SJCRH30 (cell line): ENCODE data around the gene IL1RAPL2. TPM values are rescaled to one million over a fixed set of nuclear protein-coding genes. Genes with fewer than 3 reads are reported as not detected.
"Not testable (repeated sequence)": the region's sequence is repeated elsewhere in the genome, so short reads cannot be mapped to it uniquely, and the experiment has no call there.

Experiments
- DNase-seq, 2 experiments: peaks; one replicate each; pipeline ENCODE4 v3.0.0-alpha.2; 2015 to 2020
- H3K27ac ChIP-seq: fragments of 250-450 bp; sonication (Bioruptor Pico); 2 replicates; pipeline ENCODE4 v1.5.1; 2020; ENCODE audit warnings: mild to moderate bottlenecking, moderate library complexity
- H3K27me3 ChIP-seq: fragments of 250-450 bp; sonication (Bioruptor Pico); 2 replicates; pipeline ENCODE4 v1.5.1; 2020; ENCODE audit warnings: mild to moderate bottlenecking, moderate library complexity
- H3K36me3 ChIP-seq: fragments of 250-450 bp; sonication (Bioruptor Pico); 2 replicates; pipeline ENCODE4 v1.5.1; 2020; ENCODE audit warnings: mild to moderate bottlenecking, moderate library complexity
- H3K4me1 ChIP-seq: fragments of 250-450 bp; sonication (Bioruptor Pico); 2 replicates; pipeline ENCODE4 v1.5.1; 2020; ENCODE audit warnings: mild to moderate bottlenecking, moderate library complexity
- H3K4me3 ChIP-seq: fragments of 250-450 bp; sonication (Bioruptor Pico); 2 replicates; pipeline ENCODE4 v1.5.1; 2020; ENCODE audit warnings: mild to moderate bottlenecking, moderate library complexity
- H3K9me3 ChIP-seq: fragments of 250-450 bp; sonication (Bioruptor Pico); replicated peaks from 2 replicates; pipeline ENCODE4 v1.5.1; 2020; ENCODE audit warnings: mild to moderate bottlenecking, moderate library complexity
- total RNA-seq: library from RNA; depleted of rRNA; stranded (reverse); fragments of >200 nt; shearing (Covaris generic); gene quantifications from 2 replicates; pipeline ENCODE4 v1.2.3, GENCODE V29; 2014

Gene IL1RAPL2
- total RNA-seq, 1 experiment from 2014 or later, result 0.06 TPM

GRCh38 chrX:105648732-105649131, 1082.7 kb downstream of the IL1RAPL2 start:
- DNase-seq, result no peak
- Histone ChIP-seq H3K27ac (no peak overlapping the region), H3K9me3 (no peaks in the 10 kb centered on the region), H3K4me3 (no peak overlapping the region), H3K27me3 (no peaks in the 10 kb centered on the region), H3K36me3 (no peaks in the 10 kb centered on the region), H3K4me1 (no peaks in the 10 kb centered on the region; the same call in 1 of the 2 replicates)

DNA sequence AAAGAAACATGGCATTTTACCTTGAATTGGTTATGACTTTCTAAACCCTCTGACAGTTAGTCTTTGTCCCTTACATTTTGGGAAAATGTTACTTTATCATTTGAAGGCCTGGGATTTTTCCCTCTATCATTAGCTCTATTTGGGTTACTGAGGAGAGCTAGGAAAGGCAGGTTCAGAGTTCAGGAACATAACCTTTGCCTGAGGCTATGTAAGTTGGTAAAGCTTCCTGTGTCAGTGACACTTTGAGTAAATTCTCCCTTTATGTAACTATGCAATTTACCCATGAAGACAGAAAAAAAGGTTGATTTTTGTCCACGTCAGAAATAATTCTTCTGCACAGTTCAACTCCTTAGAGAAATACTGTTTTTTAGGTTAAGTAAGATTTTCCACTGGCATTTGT, 1084.6 kb downstream of the IL1RAPL2 start:
- Histone ChIP-seq H3K27ac (no peak overlapping the region), H3K4me1 (no peaks in the 10 kb centered on the region; the same call in 1 of the 2 replicates), H3K27me3 (no peaks in the 10 kb centered on the region), H3K36me3 (no peaks in the 10 kb centered on the region), H3K4me3 (no peak overlapping the region), H3K9me3 (no peaks in the 10 kb centered on the region)
- DNase-seq, result no peak

- Histone ChIP-seq H3K4me3 (no peak overlapping the region), H3K36me3 (no peaks in the 10 kb centered on the region), H3K4me1 (no peaks in the 10 kb centered on the region; the same call in 1 of the 2 replicates), H3K9me3 (no peaks in the 10 kb centered on the region), H3K27ac (no peak overlapping the region), H3K27me3 (no peaks in the 10 kb centered on the region)
- no peak for DNase-seq
Observed at GRCh38 chrX:105650986-105651385, 1085.0 kb downstream of the IL1RAPL2 start.

DNA sequence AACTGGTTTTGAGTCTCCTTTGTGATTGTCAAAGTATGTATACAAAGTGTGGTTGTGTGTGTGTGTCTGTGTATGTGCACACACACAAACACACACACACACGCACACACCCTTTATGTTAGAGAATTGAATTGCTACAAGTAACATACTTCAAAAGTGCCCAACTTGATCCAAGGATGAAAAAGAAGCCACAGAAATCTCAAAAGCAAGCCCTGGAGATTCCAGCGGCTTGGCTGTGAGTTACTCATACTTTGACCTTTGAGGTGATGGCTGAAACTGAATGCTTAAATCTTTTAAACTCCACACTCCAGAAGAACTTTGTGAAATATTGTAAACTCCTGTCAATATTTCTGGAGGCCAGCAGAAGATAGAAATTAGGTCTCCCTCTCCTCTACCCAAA, 1087.9 kb downstream of the IL1RAPL2 start:
- DNase-seq, result no peak
- H3K36me3 ChIP-seq, result no peaks in the 10 kb centered on the region
- H3K27ac ChIP-seq, result no peak overlapping the region
- H3K27me3 ChIP-seq, result no peaks in the 10 kb centered on the region
- H3K4me3 ChIP-seq, result no peak overlapping the region
- no peaks in the 10 kb centered on the region for H3K9me3 ChIP-seq
- no peaks in the 10 kb centered on the region for H3K4me1 ChIP-seq

DNA sequence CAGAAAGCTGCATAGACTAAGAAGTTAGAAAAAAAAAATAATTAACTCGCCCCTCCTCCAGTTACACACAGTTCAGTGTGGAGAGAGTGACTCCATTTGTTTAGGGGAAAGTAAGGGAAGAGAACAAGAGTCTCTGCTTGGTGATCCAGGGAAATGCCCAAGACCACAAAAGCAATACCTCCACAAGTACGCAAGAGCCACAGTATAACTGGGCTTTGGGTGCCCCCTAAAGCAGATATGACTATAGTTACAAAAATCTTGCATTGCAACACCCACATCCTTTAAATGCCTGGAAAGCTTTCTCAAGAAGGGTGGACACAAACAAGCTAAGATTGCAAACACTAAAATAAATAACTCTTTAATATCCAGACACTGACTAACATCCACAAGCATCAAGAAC, 1092.1 kb downstream of the IL1RAPL2 start:
- Histone ChIP-seq H3K4me1 (no peaks in the 10 kb centered on the region), H3K27ac (no peak overlapping the region), H3K9me3 (no peaks in the 10 kb centered on the region), H3K36me3 (no peaks in the 10 kb centered on the region), H3K27me3 (no peaks in the 10 kb centered on the region), H3K4me3 (no peak overlapping the region)
- no peak for DNase-seq

- DNase-seq, result no peak
- Histone ChIP-seq H3K27me3 (no peaks in the 10 kb centered on the region), H3K4me1 (no peaks in the 10 kb centered on the region)
Observed at GRCh38 chrX:105662248-105662647, 1096.2 kb downstream of the IL1RAPL2 start.

GRCh38 chrX:105664243-105664642, 1098.2 kb downstream of the IL1RAPL2 start:
- Histone ChIP-seq H3K36me3 (no peaks in the 10 kb centered on the region), H3K9me3 (no peaks in the 10 kb centered on the region), H3K27me3 (no peaks in the 10 kb centered on the region), H3K4me1 (no peaks in the 10 kb centered on the region), H3K4me3 (no peak overlapping the region), H3K27ac (no peak overlapping the region)
- no peak for DNase-seq

More at GRCh38 chrX:105662248-105662647, 1096.2 kb downstream of the IL1RAPL2 start:
- Histone ChIP-seq H3K27ac (no peak overlapping the region), H3K36me3 (no peaks in the 10 kb centered on the region), H3K9me3 (no peaks in the 10 kb centered on the region), H3K4me3 (no peak overlapping the region)

GRCh38 chrX:105684288-105684687, 1118.3 kb downstream of the IL1RAPL2 start:
- H3K9me3 ChIP-seq, DNase-seq, H3K27ac ChIP-seq, H3K27me3 ChIP-seq, H3K4me1 ChIP-seq, H3K36me3 ChIP-seq, H3K4me3 ChIP-seq: not testable (repeated sequence)

- Histone ChIP-seq H3K9me3 (no peaks in the 10 kb centered on the region), H3K27me3 (no peaks in the 10 kb centered on the region), H3K4me1 (no peaks in the 10 kb centered on the region; the same call in 1 of the 2 replicates), H3K27ac (peak overlapping the region; percentile 50), H3K4me3 (no peak overlapping the region), H3K36me3 (no peaks in the 10 kb centered on the region)
- no peak for DNase-seq
Observed at GRCh38 chrX:105694839-105695238, 1128.8 kb downstream of the IL1RAPL2 start.

GRCh38 chrX:105695451-105695850, 1129.5 kb downstream of the IL1RAPL2 start:
- H3K4me1 ChIP-seq, result no peaks in the 10 kb centered on the region; the same call in 1 of the 2 replicates
- H3K4me3 ChIP-seq, result no peak overlapping the region
- no peaks in the 10 kb centered on the region for H3K9me3 ChIP-seq
- H3K36me3 ChIP-seq, result no peaks in the 10 kb centered on the region
- no peaks in the 10 kb centered on the region for H3K27me3 ChIP-seq
- peak in 1 of 2 experiments; percentile 8 for DNase-seq
- peak overlapping the region; percentile 50 for H3K27ac ChIP-seq

DNA sequence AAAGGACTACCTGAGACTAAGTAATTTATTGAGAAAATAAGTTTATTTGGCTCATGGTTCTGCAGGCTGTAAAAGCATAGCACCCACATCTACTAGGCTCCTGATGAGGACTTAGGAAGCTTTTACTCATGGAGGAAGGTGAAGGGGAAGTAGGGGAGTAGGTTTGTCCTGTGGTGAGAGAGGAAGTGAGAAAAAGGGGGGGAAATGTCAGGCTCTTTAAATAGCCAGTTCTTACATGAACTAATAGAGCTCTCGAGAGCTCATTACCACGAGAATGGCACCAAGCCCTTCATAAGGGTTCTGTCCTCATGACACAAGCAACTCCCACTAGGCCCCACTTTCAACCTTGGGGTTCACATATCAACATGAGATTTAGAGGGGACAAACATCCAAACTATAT, 1130.9 kb downstream of the IL1RAPL2 start:
- Histone ChIP-seq H3K4me1 (no peaks in the 10 kb centered on the region; the same call in 1 of the 2 replicates), H3K36me3 (no peaks in the 10 kb centered on the region), H3K4me3 (no peak overlapping the region), H3K9me3 (no peaks in the 10 kb centered on the region), H3K27me3 (no peaks in the 10 kb centered on the region), H3K27ac (no peak overlapping the region)
- no peak for DNase-seq

DNA sequence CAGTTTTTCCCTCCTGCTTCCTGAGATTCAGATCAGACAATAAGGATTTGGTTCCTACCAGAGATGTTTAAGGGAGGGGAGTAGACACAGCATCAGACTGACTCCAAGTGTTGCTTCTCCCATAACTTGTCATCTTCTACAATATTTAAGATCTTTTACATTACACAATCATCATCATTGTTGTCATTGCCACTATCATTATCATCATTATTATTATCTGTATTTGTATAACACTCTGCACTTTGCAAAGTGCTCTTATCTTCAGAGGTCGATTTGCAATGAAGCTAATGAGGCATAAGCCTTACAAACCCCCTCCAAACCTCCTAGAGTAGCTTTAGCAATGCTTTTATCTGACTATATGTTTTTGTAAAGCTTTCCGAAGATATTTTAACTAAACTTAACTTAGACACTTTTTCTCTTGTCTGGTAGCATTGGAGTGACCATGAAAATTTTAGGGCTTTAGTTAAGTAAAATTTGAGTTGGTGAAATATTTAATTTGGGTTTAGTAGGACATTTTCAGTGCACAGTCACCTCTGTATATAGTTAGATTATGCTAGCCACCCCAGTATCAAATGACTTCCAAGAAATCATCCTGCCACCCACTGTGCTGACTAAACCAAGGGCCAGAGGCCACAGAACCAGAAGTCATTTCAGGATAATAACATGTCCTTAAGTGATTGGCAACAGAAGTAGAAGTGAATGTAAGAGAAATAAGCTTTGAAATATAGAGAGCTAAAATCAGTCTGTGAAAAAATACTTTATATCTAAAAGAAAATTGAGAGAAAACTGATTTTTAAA, 1132.2 kb downstream of the IL1RAPL2 start:
- DNase-seq, result peak; percentile 6 to 22
- Histone ChIP-seq H3K27ac (no peak overlapping the region), H3K36me3 (no peaks in the 10 kb centered on the region), H3K9me3 (no peaks in the 10 kb centered on the region), H3K4me1 (no peaks in the 10 kb centered on the region; the same call in 1 of the 2 replicates), H3K4me3 (no peak overlapping the region), H3K27me3 (no peaks in the 10 kb centered on the region)

GRCh38 chrX:105700331-105700730, 1134.3 kb downstream of the IL1RAPL2 start:
- no peak for DNase-seq
- no peak overlapping the region for H3K27ac ChIP-seq
- no peaks in the 10 kb centered on the region for H3K4me1 ChIP-seq
- H3K9me3 ChIP-seq, result no peaks in the 10 kb centered on the region
- no peaks in the 10 kb centered on the region for H3K36me3 ChIP-seq
- H3K4me3 ChIP-seq, result no peak overlapping the region
- no peaks in the 10 kb centered on the region for H3K27me3 ChIP-seq

GRCh38 chrX:105701310-105702052, 1135.5 kb downstream of the IL1RAPL2 start:
- peak in 1 of 2 experiments; percentile 2 for DNase-seq
- H3K27me3 ChIP-seq, result no peaks in the 10 kb centered on the region
- no peaks in the 10 kb centered on the region for H3K9me3 ChIP-seq
- no peaks in the 10 kb centered on the region for H3K36me3 ChIP-seq
- no peak overlapping the region for H3K4me3 ChIP-seq
- H3K4me1 ChIP-seq, result no peaks in the 10 kb centered on the region
- no peak overlapping the region for H3K27ac ChIP-seq

- Histone ChIP-seq H3K36me3 (no peaks in the 10 kb centered on the region), H3K27ac (no peak overlapping the region), H3K27me3 (no peaks in the 10 kb centered on the region), H3K4me3 (no peak overlapping the region), H3K9me3 (no peaks in the 10 kb centered on the region), H3K4me1 (no peaks in the 10 kb centered on the region)
- no peak for DNase-seq
Observed at GRCh38 chrX:105703876-105704275, 1137.9 kb downstream of the IL1RAPL2 start.
